T-helper 1 cell treated with Interleukin-12 subunit alpha and Interleukin-12 subunit beta and Interleukin-4 antibody, amounts not matched to agents 30 ng/mL and 1 ng/mL, for 36 hours (primary cell): ENCODE measurements around the gene TNRC6B. TPM values are rescaled to one million over a fixed set of nuclear protein-coding genes. Genes with fewer than 3 reads are reported as not detected.
"Not testable (repeated sequence)": the region's sequence is repeated elsewhere in the genome, so short reads cannot be mapped to it uniquely, and the experiment has no call there.

Experiments
- intact Hi-C: fragments of 100-400 bp; cut with micrococcal nuclease; formaldehyde crosslinking; loops from one replicate; pipeline ENCODE4 v1.15.1; 2024
- total RNA-seq: library from RNA; stranded (reverse); gene quantifications from 2 replicates; pipeline ENCODE4 v1.2.3, GENCODE V29; 2022

TNRC6B gene
- total RNA-seq, 1 donor from 2014 or later, result 59.4 TPM

DNA sequence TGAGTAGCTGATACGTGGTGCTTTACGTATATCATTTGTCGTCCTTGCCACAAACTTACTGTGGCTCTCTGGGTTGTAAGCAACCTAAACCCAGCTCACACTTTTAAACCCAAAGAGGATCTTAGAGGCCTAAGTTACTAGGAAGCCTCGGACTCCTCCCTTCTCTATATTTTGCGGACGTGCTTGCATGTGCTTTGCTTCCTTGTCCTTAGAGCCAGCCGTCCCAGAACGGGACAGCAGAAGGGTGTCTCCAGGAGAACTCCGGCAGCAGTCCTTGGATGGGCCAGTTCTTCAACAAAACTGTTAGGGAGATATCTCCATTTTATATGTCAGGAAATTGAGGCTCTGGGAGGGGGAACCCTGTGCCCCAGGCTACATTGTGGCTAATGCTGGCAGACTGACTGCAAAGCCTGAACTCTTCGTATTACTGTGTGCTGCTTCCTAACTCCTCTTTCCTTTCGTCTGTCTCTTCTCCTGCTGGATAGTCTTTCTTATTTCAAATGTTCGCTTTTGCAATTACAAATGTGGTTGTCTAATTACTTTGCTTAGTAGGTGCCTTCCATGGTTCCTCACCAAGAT, 33.8 kb downstream of the TNRC6B start:
- intact Hi-C loops, result no loop called here

- intact Hi-C loops, result no loop called here
Measured at GRCh38 chr22:40212121-40212520, 34.4 kb downstream of the TNRC6B start.

- intact Hi-C loops, result no loop called here
Measured at GRCh38 chr22:40213478-40213877, 35.8 kb downstream of the TNRC6B start.

DNA sequence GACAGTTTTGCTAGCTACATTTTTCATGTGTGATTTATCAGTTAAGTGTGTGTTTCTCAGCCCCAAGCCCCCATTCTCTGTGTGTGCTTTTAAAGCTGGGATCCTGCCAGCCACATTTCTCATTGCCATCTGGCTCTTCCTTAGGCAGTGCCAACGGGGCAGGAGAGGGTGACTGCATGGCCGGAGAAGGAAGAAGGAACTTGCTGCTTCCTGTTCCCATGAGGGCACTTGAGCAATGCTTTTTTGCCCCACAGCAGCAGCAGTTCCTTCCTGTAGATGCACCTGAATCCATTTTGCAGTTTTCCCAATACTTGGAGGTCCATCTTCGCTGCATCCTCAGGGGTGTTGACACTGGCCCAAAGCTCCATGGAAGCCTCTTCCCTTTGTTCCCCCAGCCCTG, 37.5 kb downstream of the TNRC6B start:
- intact Hi-C loops, result no loop called here

DNA sequence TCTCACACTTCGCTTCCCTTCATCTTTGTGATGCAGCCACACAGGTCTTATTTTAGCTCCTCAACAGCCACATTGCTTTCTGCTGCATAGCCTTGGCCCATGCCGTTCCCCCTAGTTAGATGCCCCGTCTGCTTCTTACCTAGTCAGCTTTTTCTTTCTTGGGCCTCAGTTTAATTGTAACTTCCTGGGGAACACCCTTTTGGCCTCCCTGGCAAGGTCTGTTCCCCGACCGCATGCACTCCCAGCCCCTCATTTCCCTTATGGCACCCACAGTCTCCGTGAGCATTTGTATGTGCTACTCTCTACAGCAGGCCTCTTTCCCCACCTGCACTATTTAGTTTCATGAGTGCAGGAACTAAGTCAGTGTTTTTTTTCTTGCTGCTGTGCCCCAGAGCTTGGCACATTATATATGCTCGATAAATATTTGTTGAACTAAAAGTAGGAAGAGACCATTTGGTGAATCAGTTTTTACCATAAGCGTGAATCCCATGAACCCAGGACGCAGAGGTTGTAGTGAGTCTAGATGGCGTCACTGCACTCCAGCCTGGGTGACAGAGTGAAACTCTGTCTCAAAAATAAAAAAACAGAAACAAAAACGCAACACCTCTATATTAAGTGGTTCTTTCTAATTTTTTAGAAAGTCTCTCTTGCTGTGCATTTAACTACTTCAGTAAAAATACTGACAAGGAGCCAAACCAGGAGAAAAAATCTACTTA, 38.5 kb downstream of the TNRC6B start:
- intact Hi-C loops, result no loop called here

- intact Hi-C loops, result no loop called here
Measured at GRCh38 chr22:40218152-40218551, 40.4 kb downstream of the TNRC6B start.

- intact Hi-C loops, result no loop called here
Measured at GRCh38 chr22:40218723-40219294, 41.1 kb downstream of the TNRC6B start.

GRCh38 chr22:40220316-40221054, 42.8 kb downstream of the TNRC6B start:
- intact Hi-C loops, result no loop called here

DNA sequence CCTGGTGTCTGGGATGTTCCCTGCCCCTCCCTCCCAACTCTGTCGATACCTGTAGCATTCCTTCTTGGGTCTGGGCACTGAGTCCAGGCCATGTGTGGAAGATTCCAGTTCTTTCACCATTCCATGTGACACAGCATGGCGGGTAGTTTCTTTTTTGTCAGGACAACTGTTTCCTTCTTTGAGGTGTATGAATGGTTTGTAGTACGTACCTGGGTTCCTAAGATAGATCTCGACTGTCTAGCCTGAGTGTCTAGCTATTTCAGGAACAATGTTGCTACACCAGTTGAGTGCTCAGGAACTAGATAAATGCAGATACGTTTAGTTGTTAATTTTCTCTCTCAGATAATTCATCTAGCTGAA, 43.3 kb downstream of the TNRC6B start:
- intact Hi-C loops, result no loop called here

GRCh38 chr22:40222979-40223378, 45.3 kb downstream of the TNRC6B start:
- intact Hi-C loops, result not testable (repeated sequence)

- intact Hi-C loops, result no loop called here
Measured at GRCh38 chr22:40224702-40225101, 47.0 kb downstream of the TNRC6B start.

DNA sequence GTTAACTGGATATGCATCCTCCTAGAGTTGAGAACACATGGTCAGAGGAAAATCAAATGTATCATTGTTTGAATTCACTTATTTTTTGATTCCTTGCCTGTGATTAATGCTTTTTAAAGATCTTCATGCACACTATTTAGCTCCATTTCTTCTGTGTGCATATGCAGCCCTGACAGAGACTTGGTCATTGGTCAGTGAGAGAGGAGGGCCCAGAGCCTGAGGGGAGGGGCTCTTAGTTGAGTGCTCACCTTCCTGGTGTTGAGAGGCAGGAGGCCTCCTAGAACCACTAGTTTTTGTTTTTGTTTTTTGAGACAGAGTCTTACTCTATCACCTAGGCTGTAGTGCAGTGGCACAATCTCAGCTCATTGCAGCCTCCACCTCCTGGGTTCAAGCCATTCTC, 48.9 kb downstream of the TNRC6B start:
- intact Hi-C loops, result no loop called here

DNA sequence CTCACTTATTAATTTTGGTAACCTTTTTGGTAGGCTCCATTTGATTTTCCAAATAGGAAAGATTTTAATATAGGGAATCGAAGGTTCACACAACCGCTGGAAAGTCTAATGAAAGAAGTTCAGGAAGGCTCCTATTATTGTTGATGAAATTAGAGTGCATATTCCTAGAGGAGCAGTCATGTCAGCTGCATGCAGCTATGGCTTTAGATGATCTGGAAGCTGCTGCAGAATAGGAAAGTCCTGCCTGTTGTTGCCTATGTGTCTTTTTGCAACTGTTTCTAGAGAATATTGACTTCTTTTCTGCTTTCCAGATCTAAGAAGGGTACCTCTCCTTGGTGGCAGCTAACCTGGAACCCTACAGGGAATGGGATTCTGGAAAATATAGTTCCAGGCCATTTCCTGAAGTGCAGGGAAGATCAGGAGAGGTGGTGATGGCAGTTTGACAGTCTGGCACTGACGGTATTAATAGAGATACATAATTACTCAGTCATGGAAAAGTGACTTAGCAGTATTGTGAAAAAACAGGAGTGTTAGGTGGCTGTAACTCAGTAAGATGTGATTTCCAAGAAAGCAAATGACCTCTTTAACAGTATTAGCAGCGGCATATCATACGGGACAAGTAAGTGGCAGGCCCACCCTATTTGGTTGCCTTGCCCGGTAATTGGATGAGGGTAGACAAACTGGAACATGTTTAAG, 54.0 kb downstream of the TNRC6B start:
- intact Hi-C loops, result no loop called here

- intact Hi-C loops, result no loop called here
Measured at GRCh38 chr22:40232624-40233023, 54.9 kb downstream of the TNRC6B start.

DNA sequence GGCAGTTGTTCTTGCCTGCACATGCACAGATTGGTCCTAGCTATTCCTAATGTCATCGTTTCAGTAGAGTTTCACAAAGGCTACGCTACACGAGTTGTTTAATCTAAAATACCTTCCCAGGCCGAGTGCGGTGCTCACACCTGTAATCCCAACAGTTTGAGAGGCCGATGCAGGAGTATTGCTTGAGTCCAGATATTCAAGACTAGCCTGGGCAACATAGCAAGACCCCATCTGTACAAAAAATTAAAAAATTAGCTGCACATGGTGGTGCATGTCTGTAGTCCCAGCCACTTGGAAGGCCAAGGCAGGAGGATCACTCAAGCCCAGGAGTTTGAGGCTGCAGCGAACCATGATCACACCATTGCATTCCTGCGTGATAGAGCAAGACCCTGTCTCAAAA, 56.2 kb downstream of the TNRC6B start:
- intact Hi-C loops, result no loop called here

- intact Hi-C loops, result no loop called here
Measured at GRCh38 chr22:40234658-40235057, 56.9 kb downstream of the TNRC6B start.

DNA sequence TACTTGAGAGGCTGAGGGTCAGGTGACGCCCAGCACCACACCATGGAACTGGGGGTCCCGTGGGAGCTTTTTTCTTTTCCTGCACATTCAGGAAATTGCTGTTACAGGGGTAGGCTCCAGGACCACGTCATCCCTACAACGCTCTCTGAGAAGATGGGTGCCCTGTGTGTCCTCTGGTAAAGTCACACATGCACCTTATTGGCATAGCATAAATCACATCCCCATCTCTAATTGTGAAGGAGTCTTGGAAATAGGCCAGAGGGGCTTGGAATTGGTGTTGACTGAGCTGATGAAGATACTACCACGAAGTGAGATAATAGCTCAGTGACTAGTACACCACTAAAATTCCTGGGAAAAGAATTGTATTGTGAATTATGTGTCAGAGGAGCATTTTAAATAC, 57.6 kb downstream of the TNRC6B start:
- intact Hi-C loops, result no loop called here

DNA sequence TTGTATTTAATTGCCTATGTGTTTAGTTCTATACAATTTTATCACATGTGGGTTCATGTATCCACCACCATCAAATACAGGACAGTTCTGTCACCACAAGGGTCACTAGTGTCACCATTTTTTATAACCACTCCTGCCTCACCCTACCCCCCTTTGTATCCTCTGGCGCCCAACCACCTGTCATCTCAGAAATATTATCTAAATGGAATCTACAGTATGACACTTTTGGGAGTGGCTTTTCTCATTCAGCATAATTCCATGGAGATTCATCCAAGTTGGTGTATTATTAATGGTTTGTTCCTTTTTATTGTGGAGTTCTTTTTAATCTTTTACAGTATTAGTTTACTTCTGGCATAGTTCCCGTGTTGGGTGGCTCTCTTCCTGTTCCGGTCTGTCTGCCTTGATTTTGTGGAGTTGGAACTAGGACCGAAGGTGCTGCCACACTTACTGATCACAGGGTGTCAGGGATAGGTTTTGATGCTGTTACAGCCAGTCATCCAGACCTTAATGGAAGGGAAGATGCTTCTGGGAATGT, 58.5 kb downstream of the TNRC6B start:
- intact Hi-C loops, result no loop called here

- intact Hi-C loops, result no loop called here
Measured at GRCh38 chr22:40237241-40237640, 59.5 kb downstream of the TNRC6B start.

GRCh38 chr22:40237788-40238424, 60.2 kb downstream of the TNRC6B start:
- intact Hi-C loops, result no loop called here
